Activated CD4-positive, alpha-beta T cell treated with anti-CD3 and anti-CD28 coated beads, Interleukin-2, amount 10 ng/mL, durations not matched to agents 7 days and 5 days (primary cell): Measurements from ENCODE around the gene CNIH3. TPM values are rescaled to one million over a fixed set of nuclear protein-coding genes. Genes with fewer than 3 reads are reported as not detected.

ENCODE experiments used
- CTCF ChIA-PET: fragments of 350-600 bp; sonication (Branson Sonifier 250); formaldehyde crosslinking; loops from one replicate; lab custom pipeline; 2021; ENCODE audit warnings: antibody characterized with exemption; lab: Charles Lee
- POLR2A ChIA-PET: fragments of 350-600 bp; sonication (Branson Sonifier 250); formaldehyde crosslinking; loops from one replicate; lab custom pipeline; 2021; ENCODE audit warnings: antibody characterized with exemption; lab: Charles Lee
- DNase-seq: peaks from one replicate; pipeline ENCODE4 v3.0.0-alpha.2; 2020
- H3K27ac Mint-ChIP-seq: one replicate; pipeline ENCODE4 v1.8.0; 2021; ENCODE audit warnings: mild to moderate bottlenecking, moderate library complexity, mixed read lengths
- H3K27me3 Mint-ChIP-seq: one replicate; pipeline ENCODE4 v1.8.0; 2021; ENCODE audit warnings: mixed read lengths
- H3K36me3 Mint-ChIP-seq: one replicate; pipeline ENCODE4 v1.8.0; 2021; ENCODE audit warnings: low read depth, mixed read lengths
- H3K4me1 Mint-ChIP-seq: one replicate; pipeline ENCODE4 v1.8.0; 2021; ENCODE audit warnings: mixed read lengths
- H3K4me3 Mint-ChIP-seq: one replicate; pipeline ENCODE4 v1.8.0; 2021; ENCODE audit warnings: mild to moderate bottlenecking, moderate library complexity, mixed read lengths
- H3K9me3 Mint-ChIP-seq: one replicate; pipeline ENCODE4 v1.8.0; 2021; ENCODE audit warnings: mixed read lengths
- total RNA-seq, 2 experiments: library from RNA; stranded (reverse); gene quantifications; one replicate each; pipeline ENCODE4 v1.2.3, GENCODE V29; 2021

CNIH3 gene
- total RNA-seq, 2 experiments from 2014 or later: 1.7 to 2.1 TPM

DNA sequence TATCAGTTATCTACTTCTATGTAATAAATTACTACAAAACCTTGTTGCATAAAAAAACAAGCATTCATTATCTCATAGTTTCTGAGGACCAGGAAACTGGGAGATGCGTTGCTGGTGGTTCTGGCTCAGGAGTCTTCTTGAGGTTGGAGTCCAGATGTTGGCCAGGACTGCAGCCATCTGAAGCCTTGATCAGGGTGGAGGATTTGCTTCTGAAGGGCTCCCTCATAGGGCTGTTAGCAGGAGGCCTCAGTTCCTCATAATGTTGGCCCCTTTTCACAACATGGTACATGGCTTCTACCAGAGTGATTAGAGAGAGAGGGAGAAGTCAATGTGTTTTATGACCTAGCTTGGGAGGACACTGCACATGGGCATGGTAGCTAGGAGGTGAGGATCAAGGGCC, 137.4 kb downstream of the CNIH3 start:
- no peaks in the 10 kb centered on the region for H3K9me3 Mint-ChIP-seq
- no peak for DNase-seq
- H3K4me1 Mint-ChIP-seq: peaks cover 12% of the 10 kb centered on the region
- H3K27me3 Mint-ChIP-seq: peaks cover 8% of the 10 kb centered on the region
- POLR2A ChIA-PET: no interaction called here
- H3K27ac Mint-ChIP-seq: no peak overlapping the region
- no peaks in the 10 kb centered on the region for H3K36me3 Mint-ChIP-seq
- H3K4me3 Mint-ChIP-seq: no peak overlapping the region
- CTCF ChIA-PET: interaction anchor here (0.5 to 0.7 kb wide), 2 partner anchors 14 to 509 kb away, joined by 3 read pairs; no protein-coding TSS in a partner anchor

DNA sequence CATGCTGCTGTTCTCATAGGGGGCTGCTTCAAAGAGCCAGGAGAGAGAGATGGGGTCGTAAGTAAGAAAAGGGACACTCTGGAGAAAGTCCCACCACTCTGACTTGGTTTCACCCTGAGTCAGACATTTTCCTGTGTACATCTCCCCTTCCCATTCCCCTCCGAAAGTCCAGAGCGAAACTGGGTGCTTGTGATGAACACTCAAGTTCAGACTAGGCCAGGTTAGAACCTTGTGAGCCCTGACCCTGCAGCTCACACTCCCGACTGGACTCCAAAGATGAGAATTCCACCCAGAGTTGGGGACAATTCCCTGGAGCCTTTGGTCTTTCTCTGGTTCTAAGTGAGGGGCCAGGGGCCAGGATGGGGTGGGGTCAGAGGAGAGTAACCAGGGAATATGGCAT, 139.5 kb downstream of the CNIH3 start:
- ChIA-PET CTCF (interaction anchor here (0.7 to 0.8 kb wide), 2 partner anchors 10 to 15 kb away, joined by 3 to 5 read pairs; no protein-coding TSS in a partner anchor), POLR2A (interaction anchor here (0.7 kb wide), 1 partner anchor 384 kb away, joined by 3 read pairs; no protein-coding TSS in a partner anchor)
- Mint-ChIP-seq H3K27ac (no peak overlapping the region), H3K4me3 (no peak overlapping the region), H3K36me3 (peaks cover 2% of the 10 kb centered on the region), H3K4me1 (peaks cover 9% of the 10 kb centered on the region), H3K9me3 (peaks cover 6% of the 10 kb centered on the region), H3K27me3 (peaks cover 5% of the 10 kb centered on the region)
- no peak for DNase-seq

DNA sequence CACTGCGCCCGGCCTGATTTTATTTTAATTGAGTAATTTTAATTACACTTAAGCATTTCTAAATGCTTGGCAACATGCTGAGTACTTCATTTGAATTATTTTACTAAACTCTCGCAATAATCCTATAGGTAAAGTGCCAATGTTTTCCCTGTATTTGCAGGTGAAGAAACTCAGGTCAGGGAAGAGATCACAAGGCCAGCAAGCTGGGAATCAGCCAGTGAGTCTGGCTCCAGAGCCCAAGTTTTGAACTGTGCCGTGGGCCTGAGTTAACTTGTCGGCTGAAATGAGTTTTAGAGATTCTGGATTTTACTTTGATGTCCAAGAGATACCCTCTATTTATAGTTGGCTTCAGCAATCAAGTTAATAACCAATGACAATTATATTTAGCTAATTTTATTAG, 141.4 kb downstream of the CNIH3 start:
- peaks cover 2% of the 10 kb centered on the region for H3K36me3 Mint-ChIP-seq
- no peak overlapping the region for H3K27ac Mint-ChIP-seq
- ChIA-PET CTCF (interaction anchor here (0.5 to 1.5 kb wide), 2 partner anchors 8 to 11 kb away, joined by 3 to 4 read pairs; no protein-coding TSS in a partner anchor), POLR2A (no interaction called here)
- H3K9me3 Mint-ChIP-seq: peaks cover 6% of the 10 kb centered on the region
- no peak for DNase-seq
- H3K27me3 Mint-ChIP-seq: no peaks in the 10 kb centered on the region
- H3K4me1 Mint-ChIP-seq: peaks cover 2% of the 10 kb centered on the region
- H3K4me3 Mint-ChIP-seq: no peak overlapping the region

DNA sequence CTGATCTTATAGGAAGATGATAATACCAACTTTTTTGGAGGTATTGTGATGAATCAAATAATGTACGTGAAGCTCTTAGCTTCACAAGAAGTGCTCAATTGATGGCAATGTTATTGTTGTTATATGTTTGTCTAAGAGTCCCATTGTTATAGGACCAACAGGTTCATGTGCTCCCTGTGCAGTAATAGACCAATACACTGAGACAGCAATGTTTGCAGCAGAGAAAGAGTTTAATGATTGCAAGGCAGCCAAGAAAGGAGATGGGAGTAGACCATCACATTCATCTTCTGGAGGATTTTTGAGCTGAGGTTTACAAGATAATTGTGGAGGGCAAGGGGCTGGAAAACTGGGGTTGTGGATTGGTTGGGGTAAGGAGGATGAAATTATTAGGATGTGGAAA, 143.0 kb downstream of the CNIH3 start:
- Mint-ChIP-seq H3K27ac (no peak overlapping the region), H3K4me1 (no peaks in the 10 kb centered on the region), H3K36me3 (peaks cover 2% of the 10 kb centered on the region), H3K4me3 (no peak overlapping the region), H3K27me3 (no peaks in the 10 kb centered on the region), H3K9me3 (peaks cover 6% of the 10 kb centered on the region)
- ChIA-PET POLR2A (no interaction called here), CTCF (interaction anchor here (0.9 to 1.5 kb wide), 3 partner anchors 10 to 46 kb away, joined by 3 to 4 read pairs (median 4); no protein-coding TSS in a partner anchor)
- DNase-seq: no peak

DNA sequence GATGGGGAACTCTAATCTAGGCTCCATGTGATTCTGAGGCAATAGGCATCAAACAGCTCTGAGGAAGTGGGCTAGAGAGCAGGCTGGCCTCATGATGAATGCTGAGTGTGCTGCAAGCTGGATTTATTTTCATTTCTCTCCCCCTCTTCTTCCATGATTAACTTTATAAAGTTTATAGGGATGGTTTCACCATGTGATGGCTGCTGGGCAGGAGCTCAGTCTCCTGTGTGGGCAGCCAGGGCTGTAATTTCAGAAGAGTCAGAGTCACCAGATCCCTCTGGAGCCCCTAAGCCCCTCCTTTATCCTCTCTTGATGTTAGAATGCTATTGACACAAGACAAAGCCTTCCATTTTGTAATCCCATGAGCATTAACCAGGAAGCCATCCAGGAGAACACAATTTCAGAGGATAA, 143.6 kb downstream of the CNIH3 start:
- DNase-seq: no peak
- peaks cover 6% of the 10 kb centered on the region for H3K9me3 Mint-ChIP-seq
- CTCF ChIA-PET: interaction anchor here (1.0 kb wide), 1 partner anchor 45 kb away, joined by 3 read pairs; no protein-coding TSS in a partner anchor
- peaks cover 2% of the 10 kb centered on the region for H3K36me3 Mint-ChIP-seq
- no peaks in the 10 kb centered on the region for H3K27me3 Mint-ChIP-seq
- H3K27ac Mint-ChIP-seq: no peak overlapping the region
- POLR2A ChIA-PET: no interaction called here
- no peak overlapping the region for H3K4me3 Mint-ChIP-seq
- H3K4me1 Mint-ChIP-seq: no peaks in the 10 kb centered on the region

DNA sequence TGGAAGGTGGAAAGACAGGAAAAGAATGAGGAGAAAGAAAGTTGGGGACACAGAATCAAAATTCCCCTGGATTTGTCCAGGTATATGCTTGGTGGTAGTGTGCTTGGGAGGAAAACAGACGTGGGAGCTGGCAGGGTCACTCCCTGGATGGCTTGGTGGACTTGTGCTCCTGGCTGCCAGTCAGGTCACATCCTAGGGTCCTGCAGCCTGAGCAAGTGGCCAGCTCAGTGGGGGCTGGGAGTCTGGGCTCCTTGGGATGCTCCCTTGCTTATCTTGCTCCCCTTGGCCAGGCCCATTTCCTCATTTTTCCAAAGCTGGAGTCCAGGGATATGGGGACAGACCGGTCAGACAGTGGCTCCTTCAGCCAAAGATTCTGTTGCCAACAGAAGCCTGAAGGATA, 144.0 kb downstream of the CNIH3 start:
- DNase-seq: no peak
- no peaks in the 10 kb centered on the region for H3K4me1 Mint-ChIP-seq
- peaks cover under 1% of the 10 kb centered on the region for H3K27me3 Mint-ChIP-seq
- POLR2A ChIA-PET: no interaction called here
- peaks cover 6% of the 10 kb centered on the region for H3K9me3 Mint-ChIP-seq
- CTCF ChIA-PET: no interaction called here
- no peak overlapping the region for H3K27ac Mint-ChIP-seq
- H3K4me3 Mint-ChIP-seq: no peak overlapping the region
- H3K36me3 Mint-ChIP-seq: peaks cover 2% of the 10 kb centered on the region

DNA sequence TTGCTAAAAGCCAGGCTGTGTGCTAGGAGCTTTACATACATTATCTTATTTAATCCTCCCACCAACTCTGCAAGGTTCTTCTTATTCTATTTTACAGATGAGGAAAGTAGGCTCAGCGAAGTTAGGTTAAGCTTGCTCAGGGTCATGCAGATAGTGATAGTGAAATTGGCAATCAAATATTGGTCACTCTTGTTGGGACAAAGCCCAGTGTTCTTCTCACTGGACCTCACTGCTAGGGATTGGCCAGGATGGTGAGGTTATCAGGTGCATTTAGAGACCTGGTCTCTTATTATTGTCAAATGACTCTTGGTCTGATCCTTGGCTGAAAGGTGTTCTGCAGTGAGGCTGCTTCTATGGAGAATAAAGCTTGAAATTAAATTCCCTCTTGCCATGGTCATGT, 145.1 kb downstream of the CNIH3 start:
- no peak overlapping the region for H3K27ac Mint-ChIP-seq
- POLR2A ChIA-PET: no interaction called here
- no peaks in the 10 kb centered on the region for H3K4me1 Mint-ChIP-seq
- peaks cover 7% of the 10 kb centered on the region for H3K27me3 Mint-ChIP-seq
- H3K36me3 Mint-ChIP-seq: peaks cover 2% of the 10 kb centered on the region
- H3K9me3 Mint-ChIP-seq: peaks cover 6% of the 10 kb centered on the region
- no peak overlapping the region for H3K4me3 Mint-ChIP-seq
- CTCF ChIA-PET: no interaction called here
- no peak for DNase-seq

DNA sequence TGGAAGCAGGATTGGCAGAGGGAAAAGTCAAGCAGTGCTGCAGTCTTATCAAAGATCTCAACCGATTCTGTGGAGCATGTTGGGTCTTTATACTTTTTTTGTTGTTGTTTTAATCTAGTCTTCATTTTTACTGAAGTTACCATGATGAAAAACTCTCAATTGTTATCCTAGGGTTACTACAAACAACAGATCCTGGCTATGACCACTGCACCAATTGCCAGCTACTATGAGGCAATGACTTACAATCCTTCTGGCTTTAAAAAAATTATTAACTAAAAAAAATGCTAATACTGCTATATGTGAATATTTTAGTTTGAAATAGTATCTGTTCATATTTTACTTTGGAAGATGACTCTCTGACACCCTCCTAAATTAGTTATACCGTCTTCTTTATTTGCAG, 145.9 kb downstream of the CNIH3 start:
- CTCF ChIA-PET: interaction anchor here (0.8 kb wide), 1 partner anchor 16 kb away, joined by 3 read pairs; no protein-coding TSS in a partner anchor
- Mint-ChIP-seq H3K4me3 (no peak overlapping the region), H3K4me1 (no peaks in the 10 kb centered on the region), H3K27me3 (peaks cover 7% of the 10 kb centered on the region), H3K9me3 (peaks cover 6% of the 10 kb centered on the region), H3K27ac (no peak overlapping the region), H3K36me3 (peaks cover 2% of the 10 kb centered on the region)
- POLR2A ChIA-PET: no interaction called here
- DNase-seq: no peak

DNA sequence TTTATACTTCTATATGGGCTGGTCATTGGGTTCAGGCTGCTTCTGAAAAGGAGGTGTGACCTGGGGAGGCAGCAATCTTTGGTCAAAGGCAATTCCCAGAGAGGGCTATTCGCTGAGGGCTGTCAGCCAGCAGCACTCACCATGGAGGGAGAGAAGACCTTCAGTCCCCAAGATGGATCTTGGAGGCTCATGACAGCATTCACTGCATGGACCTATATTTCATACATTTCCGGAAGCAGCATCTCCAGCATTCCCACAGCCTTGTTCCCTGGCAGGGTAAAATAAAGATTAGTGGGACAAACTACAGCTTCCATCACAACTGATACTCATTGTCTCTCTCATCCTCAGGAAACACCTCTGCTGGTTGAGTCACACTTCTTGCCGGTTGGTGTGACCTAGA, 146.6 kb downstream of the CNIH3 start:
- CTCF ChIA-PET: no interaction called here

DNA sequence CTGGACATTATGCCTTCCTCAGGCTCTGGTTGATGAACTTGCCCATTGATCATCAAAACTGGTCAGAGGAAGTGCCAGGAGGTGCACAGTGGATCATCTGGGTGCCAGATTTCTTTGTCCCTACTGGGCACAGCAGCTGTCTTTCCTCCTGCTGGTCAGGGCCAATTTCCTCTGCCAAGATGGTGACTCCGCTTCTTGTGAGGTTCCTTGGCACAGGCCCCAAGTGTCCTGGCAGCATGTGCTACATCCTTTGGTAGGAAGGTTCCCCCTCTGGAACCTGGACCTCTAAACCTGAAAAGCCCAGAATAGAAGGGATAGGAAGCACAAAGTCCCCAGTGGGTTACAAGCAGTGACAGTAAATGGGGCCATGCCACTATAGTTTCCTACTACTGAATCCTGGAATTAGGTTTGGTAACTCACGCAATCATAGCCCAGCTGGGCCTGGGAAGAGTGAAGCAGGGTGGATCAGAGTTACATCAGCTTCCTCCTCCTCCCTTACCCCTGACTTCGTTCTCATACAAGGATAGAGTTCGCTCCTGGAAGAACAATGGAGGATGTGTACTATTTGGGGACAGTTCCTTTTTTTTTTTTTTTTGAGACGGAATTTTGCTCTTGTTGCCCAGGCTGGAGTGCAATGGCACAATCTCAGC, 147.1 kb downstream of the CNIH3 start:
- peaks cover 2% of the 10 kb centered on the region for H3K36me3 Mint-ChIP-seq
- ChIA-PET POLR2A (no interaction called here), CTCF (no interaction called here)
- no peaks in the 10 kb centered on the region for H3K4me1 Mint-ChIP-seq
- H3K9me3 Mint-ChIP-seq: peaks cover 6% of the 10 kb centered on the region
- H3K27me3 Mint-ChIP-seq: peaks cover 7% of the 10 kb centered on the region
- DNase-seq: no peak
- no peak overlapping the region for H3K4me3 Mint-ChIP-seq
- H3K27ac Mint-ChIP-seq: no peak overlapping the region

More for the DNA sequence above, 146.6 kb downstream of the CNIH3 start:
- H3K4me3 Mint-ChIP-seq: no peak overlapping the region
- H3K36me3 Mint-ChIP-seq: peaks cover 2% of the 10 kb centered on the region
- no peak for DNase-seq
- POLR2A ChIA-PET: no interaction called here
- H3K4me1 Mint-ChIP-seq: no peaks in the 10 kb centered on the region
- H3K27me3 Mint-ChIP-seq: peaks cover 7% of the 10 kb centered on the region
- H3K9me3 Mint-ChIP-seq: peaks cover 6% of the 10 kb centered on the region
- no peak overlapping the region for H3K27ac Mint-ChIP-seq

DNA sequence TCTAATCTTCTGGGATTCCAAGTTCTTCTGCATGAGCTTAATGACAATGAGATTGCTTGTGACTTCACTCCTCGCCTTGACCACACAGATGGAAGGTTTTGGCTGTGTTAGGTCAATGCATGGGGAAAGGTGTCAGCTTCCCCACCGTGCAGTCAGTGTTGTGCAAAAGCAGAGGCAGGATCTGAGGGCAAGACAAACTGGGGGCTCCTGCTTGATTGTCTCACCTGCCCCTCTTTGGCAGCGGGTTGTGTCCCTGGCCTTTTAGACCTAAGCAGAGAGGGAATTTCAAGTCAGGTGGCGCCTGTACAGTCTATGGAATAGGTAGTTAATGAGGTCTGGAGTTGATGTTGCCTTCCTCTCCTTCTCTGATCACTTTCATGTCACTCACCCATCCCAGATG, 150.1 kb downstream of the CNIH3 start:
- no peaks in the 10 kb centered on the region for H3K4me1 Mint-ChIP-seq
- CTCF ChIA-PET: no interaction called here
- H3K4me3 Mint-ChIP-seq: no peak overlapping the region

DNA sequence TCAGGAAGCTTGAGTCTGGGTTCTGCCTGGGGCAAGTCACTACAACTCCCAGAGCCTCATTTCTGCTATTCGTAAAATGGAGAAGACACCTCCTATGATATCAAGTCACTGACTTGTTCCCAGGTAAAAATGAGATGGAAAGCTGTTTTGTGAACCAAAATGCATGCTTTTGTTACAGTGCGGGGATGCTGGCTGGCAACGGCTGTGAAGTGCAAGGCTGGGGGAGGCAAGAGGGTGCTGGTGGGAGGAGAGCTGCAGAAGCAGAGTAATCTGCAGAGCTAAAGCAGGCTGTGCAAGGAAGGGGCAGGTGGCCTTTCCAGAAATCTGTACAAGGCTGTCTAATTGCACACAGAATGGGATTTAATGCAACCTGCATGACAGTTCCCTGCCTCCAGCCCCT, 150.9 kb downstream of the CNIH3 start:
- Mint-ChIP-seq H3K4me1 (no peaks in the 10 kb centered on the region), H3K9me3 (no peaks in the 10 kb centered on the region), H3K27ac (no peak overlapping the region), H3K4me3 (no peak overlapping the region), H3K36me3 (no peaks in the 10 kb centered on the region), H3K27me3 (peaks cover 12% of the 10 kb centered on the region)
- ChIA-PET POLR2A (no interaction called here), CTCF (no interaction called here)
- no peak for DNase-seq

More for the DNA sequence above, 150.1 kb downstream of the CNIH3 start:
- H3K27ac Mint-ChIP-seq: no peak overlapping the region
- POLR2A ChIA-PET: no interaction called here
- DNase-seq: no peak
- H3K9me3 Mint-ChIP-seq: no peaks in the 10 kb centered on the region
- H3K36me3 Mint-ChIP-seq: no peaks in the 10 kb centered on the region
- peaks cover 8% of the 10 kb centered on the region for H3K27me3 Mint-ChIP-seq

DNA sequence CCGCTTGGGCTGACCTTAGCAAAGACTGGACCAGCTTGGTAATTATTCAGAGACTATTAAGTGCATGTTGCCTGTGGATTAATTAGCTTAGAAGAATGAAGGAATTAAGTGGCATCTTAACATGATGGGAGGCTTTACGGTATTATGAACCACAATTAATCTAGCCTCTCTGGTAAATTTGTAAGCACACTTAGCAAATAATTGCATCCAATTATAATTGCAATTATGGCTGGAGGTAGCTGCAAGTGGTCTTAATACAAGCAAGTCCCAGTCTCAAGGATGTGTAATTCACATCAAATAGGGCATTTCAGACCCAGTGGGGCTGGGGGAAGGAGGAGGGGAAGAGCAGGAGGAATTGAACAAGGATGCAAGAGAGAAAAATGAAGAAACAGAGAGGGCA, 151.6 kb downstream of the CNIH3 start:
- peaks cover 15% of the 10 kb centered on the region for H3K27me3 Mint-ChIP-seq
- CTCF ChIA-PET: interaction anchor here (1.0 kb wide), 1 partner anchor 13 kb away, joined by 5 read pairs; no protein-coding TSS in a partner anchor
- no peak for DNase-seq
- POLR2A ChIA-PET: no interaction called here
- no peaks in the 10 kb centered on the region for H3K4me1 Mint-ChIP-seq
- no peaks in the 10 kb centered on the region for H3K9me3 Mint-ChIP-seq
- H3K36me3 Mint-ChIP-seq: no peaks in the 10 kb centered on the region
- H3K27ac Mint-ChIP-seq: no peak overlapping the region
- no peak overlapping the region for H3K4me3 Mint-ChIP-seq
